22Rv1 (cell line): ENCODE data around the gene EGFR.

Experiments
- H3K27ac ChIP-seq: fragments of 450-650 bp; 2 replicates; pipeline ENCODE4 v1.5.1; 2017
- CTCF ChIP-seq: fragments of 450-650 bp; IDR thresholded peaks from 2 replicates; pipeline ENCODE4 v1.5.1; 2017; ENCODE audit warnings: mild to moderate bottlenecking
- ZFX ChIP-seq: fragments of 450-650 bp; IDR thresholded peaks from 2 replicates; pipeline ENCODE4 v1.6.1; 2017; ENCODE audit warnings: antibody characterized with exemption, borderline replicate concordance

The EGFR gene

GRCh38 chr7:55050281-55050680, 31.5 kb downstream of the EGFR start:
- TF ChIP-seq ZFX = no peak
- no peak for TF ChIP-seq CTCF
- H3K27ac ChIP-seq = no peak overlapping the region

GRCh38 chr7:55052081-55052480, 33.3 kb downstream of the EGFR start:
- TF ChIP-seq ZFX = no peak
- TF ChIP-seq CTCF = no peak
- no peak overlapping the region for H3K27ac ChIP-seq

- H3K27ac ChIP-seq = no peak overlapping the region
- TF ChIP-seq ZFX = no peak
- no peak for TF ChIP-seq CTCF
Measured at GRCh38 chr7:55052741-55053427, 34.1 kb downstream of the EGFR start.

- no peak overlapping the region for H3K27ac ChIP-seq
- TF ChIP-seq ZFX (no peak), CTCF (no peak)
Measured at GRCh38 chr7:55053651-55054571, 35.1 kb downstream of the EGFR start.

- TF ChIP-seq ZFX (no peak), CTCF (no peak)
- H3K27ac ChIP-seq = no peak overlapping the region
Measured at GRCh38 chr7:55054758-55055157, 35.9 kb downstream of the EGFR start.

GRCh38 chr7:55055479-55055878, 36.7 kb downstream of the EGFR start:
- TF ChIP-seq ZFX (no peak), CTCF (no peak)
- no peak overlapping the region for H3K27ac ChIP-seq

- no peak overlapping the region for H3K27ac ChIP-seq
- TF ChIP-seq ZFX = no peak
- TF ChIP-seq CTCF = no peak
Measured at GRCh38 chr7:55056068-55056467, 37.3 kb downstream of the EGFR start.
